IPS-11a (cell line): Measurements from ENCODE around the gene NIM1K.
"Not testable (repeated sequence)": the region's sequence is repeated elsewhere in the genome, so short reads cannot be mapped to it uniquely, and the experiment has no call there.

Experiments used
- H3K4me3 ChIP-seq: one replicate; pipeline ENCODE4 v1.5.1; 2013; ENCODE audit warnings: low read depth, low read length, control low read depth

NIM1K gene

DNA sequence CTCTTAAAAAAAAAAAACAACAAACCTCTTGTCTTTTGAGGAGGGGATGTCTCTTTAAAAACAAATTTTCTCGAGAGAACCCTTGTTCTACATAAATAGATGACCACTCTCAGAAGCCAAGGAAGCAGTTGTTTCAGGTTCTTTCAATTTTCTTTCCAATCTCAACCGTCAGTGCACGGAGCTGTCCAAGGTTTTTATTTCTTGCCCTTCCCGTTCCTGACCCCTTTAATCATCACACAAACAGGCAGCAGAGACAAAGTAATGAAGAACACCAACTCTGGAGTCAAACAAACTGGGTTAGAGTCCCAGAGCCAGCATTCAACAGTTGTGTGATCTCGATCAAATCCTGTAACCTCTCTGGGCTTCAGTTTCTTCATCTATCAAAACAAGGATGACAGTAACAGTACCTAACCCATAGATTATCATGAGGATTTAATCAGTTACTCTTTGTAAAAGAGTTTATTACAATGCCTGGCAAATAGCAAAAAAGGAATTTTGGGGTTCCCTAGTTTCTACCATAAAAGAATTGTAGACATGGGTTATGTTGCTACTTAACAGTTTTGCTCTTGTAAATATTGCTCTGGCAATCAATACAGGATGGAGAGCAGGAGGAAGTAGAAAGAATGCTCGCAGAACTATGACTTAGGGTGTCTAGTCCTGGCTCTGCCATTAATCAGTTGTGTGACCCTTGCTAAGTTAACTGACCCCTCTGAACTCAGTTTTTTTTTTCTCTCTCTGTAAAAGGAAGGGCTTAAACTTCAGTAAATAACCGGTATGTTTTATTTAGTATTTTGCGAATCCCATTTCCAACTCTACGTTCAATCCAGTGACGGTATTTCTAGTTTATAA lies 1.0 kb upstream of the NIM1K start:
- H3K4me3 ChIP-seq: no peak overlapping the region

DNA sequence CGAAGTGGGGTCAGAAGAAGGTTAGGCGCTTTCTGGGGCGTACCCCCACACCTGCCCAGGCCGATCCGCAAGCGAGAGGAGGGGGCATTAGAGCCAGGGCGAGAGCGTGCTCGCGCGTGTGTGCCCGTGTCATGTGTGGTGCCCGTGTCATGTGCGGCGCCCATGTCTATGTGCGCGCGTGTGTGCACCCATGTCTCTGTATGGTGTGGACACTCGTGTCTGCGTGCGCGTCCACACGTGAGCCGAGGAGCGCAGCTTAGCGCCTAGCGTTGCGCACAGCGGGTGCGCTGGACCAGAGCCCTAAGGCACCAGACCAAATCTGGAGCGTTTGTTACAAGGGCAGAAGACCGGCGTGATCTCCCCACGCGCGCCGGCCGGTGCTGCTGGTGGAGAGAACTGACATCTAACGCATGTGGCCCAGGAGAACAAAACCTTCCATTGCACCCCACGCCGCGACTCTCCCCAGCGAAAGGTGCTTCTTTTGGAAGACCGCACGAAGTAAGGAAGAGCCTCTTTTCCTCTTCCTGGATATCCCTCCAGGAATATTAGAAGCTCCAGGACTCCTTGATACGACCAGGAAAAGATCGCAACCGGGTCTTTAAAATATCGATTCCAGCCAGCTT lies 644 bp downstream of the NIM1K start:
- H3K4me3 ChIP-seq: peak overlapping the region; percentile 48

DNA sequence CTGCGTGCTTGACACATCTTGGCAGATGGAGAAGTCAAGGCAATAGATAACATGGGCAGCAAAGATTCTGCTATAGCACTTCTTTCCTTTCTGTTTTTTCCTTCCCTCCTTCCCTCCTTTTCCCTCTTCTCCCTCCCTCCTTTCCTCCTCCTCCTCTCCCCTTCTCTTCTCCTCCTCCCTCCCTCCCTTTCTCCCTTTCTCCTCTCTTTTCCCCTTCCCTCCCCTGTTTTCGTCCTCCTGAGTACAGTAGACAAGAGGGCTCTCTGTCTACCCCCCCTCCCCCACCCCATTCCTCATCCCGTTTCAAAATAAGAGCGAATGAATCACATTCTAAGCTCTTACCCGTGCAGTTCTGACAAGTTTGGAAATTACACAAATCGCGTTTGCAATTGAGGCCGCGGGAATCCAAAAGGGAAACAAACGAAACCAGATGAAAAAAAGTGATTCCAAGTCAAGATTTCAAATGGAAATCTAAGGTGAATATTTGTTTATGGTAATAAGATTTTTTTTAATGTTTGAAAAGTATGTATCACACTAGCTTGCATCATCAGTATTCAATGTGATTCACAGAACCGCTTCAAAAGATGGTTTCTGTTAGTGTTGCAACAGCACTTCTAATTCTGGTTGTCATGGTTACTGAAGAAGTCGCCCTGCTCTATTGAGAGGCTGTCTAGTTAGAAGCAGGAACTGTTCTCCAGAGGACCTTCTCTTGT lies 1.3 kb downstream of the NIM1K start:
- peak overlapping the region; percentile 48 for H3K4me3 ChIP-seq

DNA sequence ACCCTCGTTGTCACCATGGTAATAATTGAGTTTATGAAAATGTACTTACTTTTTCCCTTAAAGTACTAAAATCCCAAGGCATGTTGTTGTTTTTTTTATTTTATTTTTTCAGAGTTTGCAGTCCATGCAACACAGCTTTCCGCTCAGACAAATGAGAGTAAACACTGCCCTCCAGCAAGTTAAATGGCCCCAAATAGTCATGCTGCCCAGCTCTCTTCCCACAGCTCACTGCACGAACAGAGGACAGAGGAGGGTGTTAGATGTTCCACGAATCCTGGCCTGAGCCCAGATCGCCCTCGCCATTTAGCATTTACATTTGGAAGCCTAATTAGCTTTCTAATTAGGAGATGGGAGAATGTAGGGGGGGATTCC lies 1.9 kb downstream of the NIM1K start:
- no peak overlapping the region for H3K4me3 ChIP-seq

- H3K4me3 ChIP-seq: no peak overlapping the region
These were observed 3.7 kb downstream of the NIM1K start for GRCh38 chr5:43195670-43196265.

GRCh38 chr5:43197535-43197934 lies 5.5 kb downstream of the NIM1K start:
- no peak overlapping the region for H3K4me3 ChIP-seq

- not testable (repeated sequence) for H3K4me3 ChIP-seq
These were observed 9.4 kb downstream of the NIM1K start for GRCh38 chr5:43201442-43201841.

DNA sequence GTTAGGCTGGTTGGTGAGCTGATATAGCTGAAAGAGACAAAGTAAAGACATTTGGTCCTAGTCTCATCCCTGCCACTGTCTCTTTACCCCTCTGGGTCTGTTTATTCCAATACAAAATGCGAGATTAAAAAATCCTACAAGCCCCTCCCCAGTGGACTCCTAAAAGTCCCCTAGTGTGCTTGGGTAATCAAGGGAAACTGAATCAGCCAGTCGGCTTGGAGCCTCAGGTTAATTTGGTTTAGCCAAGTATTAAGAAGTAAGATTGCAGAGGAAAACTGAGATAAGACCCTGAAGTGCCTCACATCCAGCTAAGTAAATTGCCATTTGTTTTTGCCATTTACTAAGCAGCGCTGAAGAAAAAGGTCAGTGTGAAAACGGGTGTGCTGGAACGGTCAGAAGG lies 10.4 kb downstream of the NIM1K start:
- H3K4me3 ChIP-seq: no peak overlapping the region

DNA sequence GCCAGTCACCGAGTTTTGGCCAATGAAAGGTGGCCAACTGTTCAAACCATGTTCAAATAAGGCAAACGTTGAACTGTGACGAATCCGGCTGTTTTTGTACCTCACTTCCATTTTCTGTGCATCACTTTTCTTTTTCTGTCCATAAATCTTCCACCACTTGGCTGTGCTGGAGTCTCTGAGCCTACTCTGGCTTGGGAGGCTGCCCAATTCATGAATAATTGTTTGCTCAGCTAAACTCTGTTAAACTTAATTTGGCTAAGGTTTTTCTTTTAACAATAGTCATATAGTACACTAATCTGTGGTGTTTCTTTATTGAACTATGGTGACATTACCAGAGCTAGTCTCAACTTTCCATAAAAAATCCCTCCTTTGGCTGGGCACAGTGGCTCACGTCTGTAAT lies 11.3 kb downstream of the NIM1K start:
- H3K4me3 ChIP-seq: no peak overlapping the region

DNA sequence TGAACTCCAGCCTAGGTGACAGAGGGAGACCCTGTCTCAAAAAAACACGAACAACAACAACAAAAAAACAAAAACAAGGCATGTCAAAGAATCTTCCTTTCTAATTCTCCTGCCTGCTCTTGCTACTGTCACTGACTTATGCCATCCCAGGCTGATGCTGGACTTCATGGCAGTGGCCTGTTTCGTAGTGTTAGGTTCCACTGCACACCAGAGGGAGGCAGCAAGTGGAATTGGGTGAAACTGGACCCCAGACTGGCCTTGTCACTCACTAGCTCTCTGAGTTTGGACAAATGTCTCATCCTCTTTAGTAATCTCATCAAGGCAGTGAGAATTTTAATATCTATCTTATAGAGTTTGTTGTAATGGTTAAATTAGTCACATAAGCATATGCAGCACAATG lies 12.9 kb downstream of the NIM1K start:
- no peak overlapping the region for H3K4me3 ChIP-seq

- no peak overlapping the region for H3K4me3 ChIP-seq
These were observed 15.6 kb downstream of the NIM1K start for GRCh38 chr5:43207601-43208000.

DNA sequence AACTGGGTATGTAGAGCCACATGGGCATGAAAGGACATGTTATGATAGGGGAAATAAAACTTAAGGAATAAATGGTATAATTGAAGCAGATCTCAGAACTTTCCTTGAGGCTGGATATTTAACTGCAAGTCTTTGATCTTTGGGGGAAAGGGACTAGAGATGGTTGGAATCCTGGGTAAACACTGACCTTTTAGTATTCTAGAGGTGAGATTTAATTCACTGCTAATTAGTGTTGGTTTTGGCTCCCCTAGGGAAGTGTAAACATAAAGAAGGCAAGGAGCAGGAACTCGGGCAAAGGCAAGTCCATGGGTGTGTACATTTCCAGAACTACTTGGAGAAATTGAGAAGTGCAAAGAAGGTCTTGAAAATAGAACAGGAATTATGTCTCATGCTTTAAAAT lies 16.6 kb downstream of the NIM1K start:
- no peak overlapping the region for H3K4me3 ChIP-seq

- no peak overlapping the region for H3K4me3 ChIP-seq
These were observed 17.0 kb downstream of the NIM1K start for GRCh38 chr5:43209060-43209459.

DNA sequence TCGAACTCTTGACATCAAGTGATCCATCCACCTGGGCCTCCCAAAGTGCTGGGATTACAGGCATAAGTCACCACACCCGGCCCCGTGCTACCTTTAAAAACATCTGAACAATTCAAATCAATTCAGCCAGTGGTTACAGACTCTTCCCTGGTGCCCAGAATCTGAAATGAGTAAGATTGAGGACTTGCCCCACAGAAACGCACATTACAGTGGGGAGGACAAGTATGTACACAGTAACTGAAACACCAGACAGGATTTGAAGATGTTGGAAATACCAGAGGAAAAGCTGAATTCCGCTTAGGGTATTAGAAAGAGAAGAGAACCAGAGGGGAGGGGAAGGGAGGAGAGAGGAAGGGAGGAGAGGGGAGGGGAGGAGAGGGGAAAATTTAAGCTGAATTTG lies 17.8 kb downstream of the NIM1K start:
- no peak overlapping the region for H3K4me3 ChIP-seq

- no peak overlapping the region for H3K4me3 ChIP-seq
These were observed 18.5 kb downstream of the NIM1K start for GRCh38 chr5:43210570-43210969.

GRCh38 chr5:43213951-43214350 lies 21.9 kb downstream of the NIM1K start:
- no peak overlapping the region for H3K4me3 ChIP-seq

GRCh38 chr5:43215073-43215631 lies 23.1 kb downstream of the NIM1K start:
- H3K4me3 ChIP-seq: no peak overlapping the region

DNA sequence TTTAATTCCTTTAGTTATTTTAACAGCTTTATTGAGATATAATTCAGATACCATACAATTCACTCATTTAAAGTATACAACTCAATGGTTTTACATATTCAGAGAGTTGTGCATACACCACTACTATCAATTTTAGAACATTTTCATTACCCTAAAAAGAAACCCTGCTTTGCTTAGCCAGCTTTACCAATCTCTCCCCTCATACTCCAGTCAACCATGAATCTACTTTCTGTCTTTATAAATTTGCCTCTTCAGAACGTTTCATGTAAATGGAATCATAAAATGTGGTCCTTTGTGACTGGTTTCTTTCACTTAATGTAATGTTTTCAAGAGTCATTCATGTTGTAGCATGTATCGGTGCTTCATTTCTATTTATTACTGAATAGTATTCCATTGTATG lies 24.9 kb downstream of the NIM1K start:
- no peak overlapping the region for H3K4me3 ChIP-seq

DNA sequence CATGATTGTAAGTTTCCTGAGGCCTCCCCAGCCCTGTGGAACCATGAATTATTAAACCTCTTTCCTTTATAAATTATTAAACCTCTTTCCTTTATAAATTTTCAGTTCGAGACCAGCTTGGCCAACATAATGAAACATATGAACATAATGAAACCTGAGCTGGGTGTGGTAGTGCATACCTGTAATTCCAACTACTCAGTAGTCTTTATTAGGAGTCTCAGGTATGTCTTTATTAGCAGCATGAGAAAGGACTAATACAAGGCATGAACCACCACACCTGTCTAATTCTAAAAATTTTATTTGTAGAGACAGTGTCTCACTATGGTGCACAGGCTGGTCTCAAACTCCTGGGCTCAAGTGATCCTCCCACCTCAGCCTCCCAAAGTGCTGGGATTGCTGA lies 27.1 kb downstream of the NIM1K start:
- no peak overlapping the region for H3K4me3 ChIP-seq

GRCh38 chr5:43221502-43221901 lies 29.5 kb downstream of the NIM1K start:
- H3K4me3 ChIP-seq: no peak overlapping the region

GRCh38 chr5:43225649-43226245 lies 33.7 kb downstream of the NIM1K start:
- no peak overlapping the region for H3K4me3 ChIP-seq
